Mesenchymal stem cell (in vitro differentiated cells and primary cell): ENCODE results near the gene DYNC2LI1.

ENCODE experiments used
- DNase-seq: peaks from one replicate; pipeline ENCODE4 v3.0.0-alpha.2; 2013
- H2AFZ ChIP-seq: one replicate; pipeline ENCODE4 v1.6.1; 2013; ENCODE audit warnings: low read depth, mild to moderate bottlenecking, control low read depth, inconsistent platforms, low read length, moderate library complexity
- H2AK5ac ChIP-seq: 2 replicates; pipeline ENCODE4 v1.6.1; 2013; ENCODE audit warnings: low read length, moderate library complexity, mild to moderate bottlenecking, inconsistent platforms; ENCODE audit not compliant: severe bottlenecking
- H2BK120ac ChIP-seq: one replicate; pipeline ENCODE4 v1.6.1; 2013; ENCODE audit warnings: low read depth, mild to moderate bottlenecking, inconsistent platforms, low read length, moderate library complexity
- H2BK12ac ChIP-seq, 2 experiments: one replicate each; pipeline ENCODE4 v1.6.1; 2013; ENCODE audit warnings: inconsistent platforms in 2 of 2, low read length in 2 of 2, mild to moderate bottlenecking in 2 of 2, moderate library complexity in 2 of 2, control low read depth in 1 of 2
- H2BK15ac ChIP-seq: one replicate; pipeline ENCODE4 v1.6.1; 2013; ENCODE audit warnings: mild to moderate bottlenecking, low read depth, inconsistent platforms; ENCODE audit not compliant: poor library complexity, severe bottlenecking
- H2BK5ac ChIP-seq: 2 replicates; pipeline ENCODE4 v1.6.1; 2013; ENCODE audit warnings: low read depth, mild to moderate bottlenecking, low read length, control low read depth, inconsistent platforms; ENCODE audit not compliant: poor library complexity, severe bottlenecking
- H3K14ac ChIP-seq, 2 experiments: one replicate each; pipeline ENCODE4 v1.6.1; 2013; ENCODE audit warnings: inconsistent platforms in 2 of 2, low read length in 2 of 2, control low read depth in 1 of 2, mild to moderate bottlenecking in 1 of 2, moderate library complexity in 1 of 2
- H3K18ac ChIP-seq, 2 experiments: one replicate each; pipeline ENCODE4 v1.6.1; 2013; ENCODE audit warnings: inconsistent platforms in 2 of 2, low read length in 2 of 2, control low read depth in 1 of 2, low read depth in 1 of 2, mild to moderate bottlenecking in 1 of 2
- H3K23ac ChIP-seq, 2 experiments: one replicate each; pipeline ENCODE4 v1.6.1; 2013; ENCODE audit warnings: inconsistent platforms in 2 of 2, low read length in 2 of 2, mild to moderate bottlenecking in 2 of 2, moderate library complexity in 2 of 2, control low read depth in 1 of 2
- H3K27ac ChIP-seq: 2 replicates; pipeline ENCODE4 v1.5.1; 2013; ENCODE audit warnings: mild to moderate bottlenecking, moderate library complexity, low read length, control low read depth, inconsistent platforms; ENCODE audit not compliant: poor library complexity, severe bottlenecking
- H3K27me3 ChIP-seq, 2 experiments: 2 replicates each; pipeline versions ENCODE4 v1.6.1 to v1.7.0; 2013; ENCODE audit warnings: low read length in 2 of 2, mild to moderate bottlenecking in 2 of 2, moderate library complexity in 2 of 2, control low read depth in 1 of 2, inconsistent platforms in 1 of 2; ENCODE audit not compliant: control insufficient read depth in 1 of 2, insufficient read depth in 1 of 2
- H3K36me3 ChIP-seq, 2 experiments: 2 replicates each; pipeline versions ENCODE4 v1.6.1 to v1.7.0; 2013; ENCODE audit warnings: low read length in 2 of 2, control low read depth in 1 of 2, inconsistent platforms in 1 of 2, low read depth in 1 of 2, mild to moderate bottlenecking in 1 of 2; ENCODE audit not compliant: insufficient read depth in 2 of 2, control insufficient read depth in 1 of 2
- H3K4ac ChIP-seq, 2 experiments: one replicate each; pipeline ENCODE4 v1.6.1; 2013; ENCODE audit warnings: inconsistent platforms in 2 of 2, low read length in 2 of 2, mild to moderate bottlenecking in 2 of 2, moderate library complexity in 2 of 2, control low read depth in 1 of 2, low read depth in 1 of 2
- H3K4me1 ChIP-seq: 2 replicates; pipeline ENCODE4 v1.6.1; 2013; ENCODE audit warnings: low read depth, low read length, control low read depth; ENCODE audit not compliant: control insufficient read depth, insufficient read depth
- H3K4me2 ChIP-seq: 2 replicates; pipeline ENCODE4 v1.6.1; 2013; ENCODE audit warnings: low read length, mild to moderate bottlenecking, inconsistent platforms; ENCODE audit not compliant: poor library complexity, severe bottlenecking
- H3K4me3 ChIP-seq, 2 experiments: 2 replicates each; pipeline versions ENCODE4 v1.5.1 to v1.7.0; 2013; ENCODE audit warnings: low read length in 2 of 2, mild to moderate bottlenecking in 2 of 2, control low read depth in 1 of 2, low read depth in 1 of 2; ENCODE audit not compliant: insufficient read depth in 1 of 2
- H3K79me1 ChIP-seq: replicated peaks from 2 replicates; pipeline ENCODE4 v1.6.1; 2013; ENCODE audit warnings: mild to moderate bottlenecking, control low read depth, low read length, inconsistent platforms; ENCODE audit not compliant: poor library complexity, severe bottlenecking
- H3K9ac ChIP-seq: 2 replicates; pipeline ENCODE4 v1.7.0; 2013; ENCODE audit warnings: mild to moderate bottlenecking, low read length, moderate library complexity
- H3K9me3 ChIP-seq: 2 replicates; pipeline ENCODE4 v1.7.0; 2013; ENCODE audit warnings: mild to moderate bottlenecking, low read length; ENCODE audit not compliant: control insufficient read depth
- H4K8ac ChIP-seq: one replicate; pipeline ENCODE4 v1.6.1; 2013; ENCODE audit warnings: inconsistent platforms, mild to moderate bottlenecking, low read length, moderate library complexity
- H4K91ac ChIP-seq: one replicate; pipeline ENCODE4 v1.6.1; 2013; ENCODE audit warnings: mild to moderate bottlenecking, low read length, inconsistent platforms
- WGBS: methylation state at CpG from one replicate; pipeline ENCODE4 v1.1.7; 2013; ENCODE audit warnings: mixed read lengths; 5-methylcytosine and 5-hydroxymethylcytosine counted together

DYNC2LI1 gene

GRCh38 chr2:43736637-43737036 lies 37.2 kb upstream of the DYNC2LI1 start:
- Histone ChIP-seq H3K4me2 (no peak overlapping the region), H3K9me3 (no peaks in the 10 kb centered on the region), H3K27ac (peak overlapping the region; percentile 99), H3K4me3 (no peak overlapping the region), H2AFZ (no peak overlapping the region), H3K9ac (peak overlapping the region; percentile 22), H3K36me3 (peaks cover 2 to 20% of the 10 kb centered on the region in 2 experiments), H3K4me1 (peaks cover 5% of the 10 kb centered on the region), H2BK12ac (no peak overlapping the region), H4K91ac (no peak overlapping the region), H3K23ac (no peak overlapping the region), H2BK5ac (peak overlapping the region; percentile 86), H3K27me3 (no peaks in the 10 kb centered on the region), H2BK15ac (no peak overlapping the region), H3K14ac (no peak overlapping the region), H3K79me1 (peaks cover 2% of the 10 kb centered on the region), H2AK5ac (peak overlapping the region; percentile 83), H3K4ac (no peak overlapping the region), H2BK120ac (no peak overlapping the region), H3K18ac (no peak overlapping the region), H4K8ac (no peak overlapping the region)
- DNase-seq, result no peak
- 100% methylated on average over 3 of the region's 6 CpGs for WGBS

- H3K4me3 ChIP-seq, result peak overlapping the region in 1 of 2 experiments; percentile 18
- peak; percentile 73 for DNase-seq
- no peak overlapping the region for H3K4me2 ChIP-seq
- H2BK120ac ChIP-seq, result no peak overlapping the region
- H2AK5ac ChIP-seq, result peak overlapping the region; percentile 97
- peaks cover 2 to 19% of the 10 kb centered on the region in 2 experiments for H3K36me3 ChIP-seq
- no peak overlapping the region for H4K8ac ChIP-seq
- no peaks in the 10 kb centered on the region for H3K9me3 ChIP-seq
- no peak overlapping the region for H3K4ac ChIP-seq
- H3K4me1 ChIP-seq, result peaks cover 5% of the 10 kb centered on the region
- no peak overlapping the region for H3K14ac ChIP-seq
- WGBS, result 52% methylated on average over 6 of the region's 8 CpGs
- H2BK5ac ChIP-seq, result peak overlapping the region; percentile 96
- no peak overlapping the region for H3K18ac ChIP-seq
- no peak overlapping the region for H3K23ac ChIP-seq
- H2AFZ ChIP-seq, result no peak overlapping the region
- no peak overlapping the region for H2BK12ac ChIP-seq
- peaks cover 2% of the 10 kb centered on the region for H3K79me1 ChIP-seq
- no peak overlapping the region for H4K91ac ChIP-seq
- H3K27me3 ChIP-seq, result no peaks in the 10 kb centered on the region
- H2BK15ac ChIP-seq, result no peak overlapping the region
- H3K27ac ChIP-seq, result peak overlapping the region; percentile 99
- peak overlapping the region; percentile 58 for H3K9ac ChIP-seq
Observed at GRCh38 chr2:43737097-43737854, 36.6 kb upstream of the DYNC2LI1 start.

GRCh38 chr2:43737855-43738254 lies 36.0 kb upstream of the DYNC2LI1 start:
- Histone ChIP-seq H2BK12ac (no peak overlapping the region), H2BK120ac (no peak overlapping the region), H3K14ac (no peak overlapping the region), H2BK15ac (no peak overlapping the region), H3K9me3 (no peaks in the 10 kb centered on the region), H3K4me2 (no peak overlapping the region), H4K91ac (no peak overlapping the region), H3K27me3 (no peaks in the 10 kb centered on the region), H3K4me1 (peaks cover 5% of the 10 kb centered on the region), H2AK5ac (peak overlapping the region; percentile 97), H3K18ac (no peak overlapping the region), H2BK5ac (peak overlapping the region; percentile 96), H2AFZ (no peak overlapping the region), H3K9ac (peak overlapping the region; percentile 58), H3K4ac (no peak overlapping the region), H3K79me1 (peaks cover 2% of the 10 kb centered on the region), H3K27ac (peak overlapping the region; percentile 99), H3K36me3 (peaks cover 2 to 20% of the 10 kb centered on the region in 2 experiments), H3K23ac (no peak overlapping the region), H3K4me3 (peak overlapping the region in 1 of 2 experiments; percentile 18), H4K8ac (no peak overlapping the region)
- WGBS, result 96% methylated on average over 1 of the region's 2 CpGs
- DNase-seq, result no peak

DNA sequence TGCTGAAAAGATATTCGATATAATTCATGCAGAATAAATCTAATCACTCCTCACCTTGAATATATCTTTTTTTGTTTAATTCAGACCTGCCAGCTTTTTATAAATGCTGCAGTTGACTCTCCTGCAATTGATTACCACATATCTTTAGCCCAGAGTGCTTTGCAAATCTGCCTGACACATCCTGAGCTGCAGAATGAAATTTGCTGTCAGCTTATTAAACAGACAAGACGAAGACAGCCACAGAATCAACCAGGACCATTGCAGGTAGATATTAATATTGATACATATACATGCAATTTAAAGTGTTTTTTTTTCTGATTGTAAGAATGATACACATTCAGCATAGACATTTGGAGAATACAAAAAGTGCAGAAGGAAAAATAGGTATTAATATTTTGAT lies 35.6 kb upstream of the DYNC2LI1 start:
- H2BK120ac ChIP-seq, result no peak overlapping the region
- no peak overlapping the region for H3K23ac ChIP-seq
- no peak overlapping the region for H3K4me2 ChIP-seq
- H3K36me3 ChIP-seq, result peaks cover 2 to 25% of the 10 kb centered on the region in 2 experiments
- no peak overlapping the region for H2BK15ac ChIP-seq
- no peaks in the 10 kb centered on the region for H3K9me3 ChIP-seq
- no peak overlapping the region for H2BK12ac ChIP-seq
- peaks cover 2% of the 10 kb centered on the region for H3K79me1 ChIP-seq
- no peak overlapping the region for H2BK5ac ChIP-seq
- H3K27ac ChIP-seq, result no peak overlapping the region
- H3K18ac ChIP-seq, result no peak overlapping the region
- H4K91ac ChIP-seq, result no peak overlapping the region
- H3K27me3 ChIP-seq, result no peaks in the 10 kb centered on the region
- H3K14ac ChIP-seq, result no peak overlapping the region
- no peak overlapping the region for H2AK5ac ChIP-seq
- WGBS, result 100% methylated on average over 1 of the region's 2 CpGs
- no peak for DNase-seq
- H2AFZ ChIP-seq, result no peak overlapping the region
- peaks cover 5% of the 10 kb centered on the region for H3K4me1 ChIP-seq
- H3K4me3 ChIP-seq, result no peak overlapping the region
- peak overlapping the region; percentile 58 for H3K9ac ChIP-seq
- H3K4ac ChIP-seq, result no peak overlapping the region
- no peak overlapping the region for H4K8ac ChIP-seq
